ENCODE measurements around the gene CYYR1.

GRCh38 chr21:26447932-26448475 is 125.1 kb downstream of the CYYR1 start:
- TF ChIP-seq ZSCAN5A (tag by site-specific recombination; IDR thresholded peaks at IDR 0.05), result no peak
- no peak for TF ChIP-seq ZNF626 (tag by site-specific recombination; IDR thresholded peaks at IDR 0.05)
- no peak for TF ChIP-seq REST (tag by site-specific recombination; IDR thresholded peaks at IDR 0.05)
